Psoas muscle (tissue), 8 donors: ENCODE data around the gene PILRA. TPM values are rescaled to one million over a fixed set of nuclear protein-coding genes. Genes with fewer than 3 reads are reported as not detected.
A peak's percentile ranks its signal among the peaks of the same experiment; 100 is the strongest.
"Not testable (repeated sequence)": the region's sequence is repeated elsewhere in the genome, so short reads cannot be mapped to it uniquely, and the experiment has no call there.

ENCODE experiments used
- ATAC-seq, 4 donors: fragments of 200-7000 bp; cut with Tn5 transposase; one replicate each; pipeline ENCODE4 v1.9.1; 2020; ENCODE audit warnings: moderate library complexity in 3 of 4, mild to moderate bottlenecking in 2 of 4
- DNase-seq, 2 donors: peaks; one replicate each; pipeline ENCODE4 v3.0.0-alpha.2; 2020
- H3K27ac ChIP-seq: fragments of 200-600 bp; one replicate; pipeline ENCODE4 v1.8.0; 2022
- H3K27me3 ChIP-seq, 3 donors: fragments of 200-600 bp in 1 of 3; one replicate each; pipeline versions ENCODE4 v1.6.1 to v1.8.0; 2013 to 2022; ENCODE audit warnings: low read length in 2 of 3, mild to moderate bottlenecking in 2 of 3, moderate library complexity in 1 of 3; ENCODE audit not compliant: insufficient read depth in 3 of 3
- H3K36me3 ChIP-seq, 2 donors: fragments of 200-600 bp in 1 of 2; one replicate each; pipeline versions ENCODE4 v1.6.1 to v1.8.0; 2013 to 2022; ENCODE audit warnings: low read depth in 1 of 2, mild to moderate bottlenecking in 1 of 2, moderate library complexity in 1 of 2; ENCODE audit not compliant: insufficient read depth in 1 of 2
- H3K4me1 ChIP-seq: fragments of 200-600 bp; one replicate; pipeline ENCODE4 v1.8.0; 2022
- H3K4me3 ChIP-seq: fragments of 200-600 bp; one replicate; pipeline ENCODE4 v1.8.0; 2022; ENCODE audit warnings: mild to moderate bottlenecking
- H3K9me3 ChIP-seq: fragments of 200-600 bp; one replicate; pipeline ENCODE4 v1.8.0; 2022
- WGBS, 3 donors: extraction: QIAGEN DNeasy Blood & Tissue Kit; methylation state at CpG; one replicate each; pipeline versions ENCODE4 v1.1.6 to v1.1.7; 2013; 5-methylcytosine and 5-hydroxymethylcytosine counted together
- intact Hi-C, 2 donors: fragments of 100-400 bp; cut with DNase I; formaldehyde crosslinking; loops; one replicate each; pipeline versions ENCODE4 v1.11.0 to v1.14.2; 2022
- long read RNA-seq, 2 donors: library from polyadenylated mRNA; unstranded; transcript quantifications; one replicate each; pipeline ENCODE4 v2.0.0, GENCODE V29; 2021
- polyA plus RNA-seq, 3 donors: library from polyadenylated mRNA; stranded (reverse); fragments of 200-250 nt; gene quantifications; one replicate each; pipeline ENCODE4 v1.2.3, GENCODE V29; 2013
- total RNA-seq, 4 donors: library from RNA; stranded (reverse); fragmentation: NEBNext Ultra II Directional in 2 of 4; extraction: Animal tissue kit (Norgen Biotek cat#: 25700) in 2 of 4; gene quantifications; one replicate each; pipeline versions ENCODE4 v1.2.1 to v1.2.4, GENCODE V29; 2021 to 2023
- TF ChIP-seq, protein P1 (sequence below): fragments of 200-600 bp; IDR thresholded peaks from one replicate; pipeline ENCODE4 v1.8.0; 2022; ENCODE audit warnings: antibody characterized with exemption
- donor health status: healthy with polysubstance abuse.
- donor health status: DM: no; HTN: no; CAD: no; lungs with moderate emphysema.
- donor health status: Bipolar disorder and iron deficiency.
- donor health status: healthy.
- donor health status: DM: yes; HTN: yes; CAD: no.
- donor health status: DM: no; HTN: no; CAD: no.
- donor health status: DM: no; HTN: no; CAD: no.
- donor health status: DM: yes; HTN: yes; CAD: no.

Gene PILRA
- total RNA-seq (1 to 10 TPM; 2.1 to 2.7 (median 2.3) TPM), polyA plus RNA-seq (1 to 10 TPM in 2 of 3 donors, under 1 TPM in 1; 0.93 to 2.8 (median 1.6) TPM)
- long read RNA-seq, donor 1: 0 reads
- long read RNA-seq, donor 2, partial matches to known transcripts: 0 of 2 reads
- long read RNA-seq, donor 2, other reads (novel, unspliced or antisense): 1 of 2 reads

DNA sequence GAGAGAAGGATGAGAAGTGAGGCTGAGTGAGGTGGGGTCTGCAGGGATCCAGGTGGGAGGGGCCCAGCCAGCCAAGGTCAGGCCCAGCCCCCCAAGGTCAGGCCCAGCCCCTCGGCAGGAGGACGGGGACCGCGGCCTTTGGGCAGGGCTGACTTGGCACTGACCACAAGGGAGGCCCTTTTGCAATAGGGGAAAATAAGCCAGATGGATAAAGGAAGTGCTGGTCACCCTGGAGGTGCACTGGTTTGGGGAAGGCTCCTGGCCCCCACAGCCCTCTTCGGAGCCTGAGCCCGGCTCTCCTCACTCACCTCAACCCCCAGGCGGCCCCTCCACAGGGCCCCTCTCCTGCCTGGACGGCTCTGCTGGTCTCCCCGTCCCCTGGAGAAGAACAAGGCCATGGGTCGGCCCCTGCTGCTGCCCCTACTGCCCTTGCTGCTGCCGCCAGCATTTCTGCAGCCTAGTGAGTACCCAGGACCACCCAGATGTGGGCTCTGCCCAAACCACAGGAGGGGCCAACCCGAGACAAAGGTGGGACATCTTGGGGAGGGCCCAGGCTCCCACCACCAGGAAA lies at the start of gene PILRA:
PILRA (plus strand) TSS at position 227 of the 571 bp plus-strand sequence; CDS start at position 397, 170 bp downstream.
- DNase-seq: peak in 1 of 2 donors; percentile 56
- H3K36me3 ChIP-seq: peaks cover 0 to 13% of the 10 kb centered on the region in 2 donors
- 44 to 67% (median 47%) methylated on average over 11 to 12 of the region's 12 CpGs for WGBS, 3 donors
- H3K4me3 ChIP-seq: no peak within 1 kb of the TSS
- H3K27me3 ChIP-seq: no peaks in the 10 kb centered on the region
- peak within 1 kb of the TSS; percentile 9 for H3K27ac ChIP-seq
- TF ChIP-seq, protein P1, sequence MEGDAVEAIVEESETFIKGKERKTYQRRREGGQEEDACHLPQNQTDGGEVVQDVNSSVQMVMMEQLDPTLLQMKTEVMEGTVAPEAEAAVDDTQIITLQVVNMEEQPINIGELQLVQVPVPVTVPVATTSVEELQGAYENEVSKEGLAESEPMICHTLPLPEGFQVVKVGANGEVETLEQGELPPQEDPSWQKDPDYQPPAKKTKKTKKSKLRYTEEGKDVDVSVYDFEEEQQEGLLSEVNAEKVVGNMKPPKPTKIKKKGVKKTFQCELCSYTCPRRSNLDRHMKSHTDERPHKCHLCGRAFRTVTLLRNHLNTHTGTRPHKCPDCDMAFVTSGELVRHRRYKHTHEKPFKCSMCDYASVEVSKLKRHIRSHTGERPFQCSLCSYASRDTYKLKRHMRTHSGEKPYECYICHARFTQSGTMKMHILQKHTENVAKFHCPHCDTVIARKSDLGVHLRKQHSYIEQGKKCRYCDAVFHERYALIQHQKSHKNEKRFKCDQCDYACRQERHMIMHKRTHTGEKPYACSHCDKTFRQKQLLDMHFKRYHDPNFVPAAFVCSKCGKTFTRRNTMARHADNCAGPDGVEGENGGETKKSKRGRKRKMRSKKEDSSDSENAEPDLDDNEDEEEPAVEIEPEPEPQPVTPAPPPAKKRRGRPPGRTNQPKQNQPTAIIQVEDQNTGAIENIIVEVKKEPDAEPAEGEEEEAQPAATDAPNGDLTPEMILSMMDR: no peak
- ATAC-seq: peak in 3 of 4 donors; percentile 18 to 41 (median 23)
- no peaks in the 10 kb centered on the region for H3K9me3 ChIP-seq
- H3K4me1 ChIP-seq: no peaks in the 10 kb centered on the region
- intact Hi-C loops: no loop called here

DNA sequence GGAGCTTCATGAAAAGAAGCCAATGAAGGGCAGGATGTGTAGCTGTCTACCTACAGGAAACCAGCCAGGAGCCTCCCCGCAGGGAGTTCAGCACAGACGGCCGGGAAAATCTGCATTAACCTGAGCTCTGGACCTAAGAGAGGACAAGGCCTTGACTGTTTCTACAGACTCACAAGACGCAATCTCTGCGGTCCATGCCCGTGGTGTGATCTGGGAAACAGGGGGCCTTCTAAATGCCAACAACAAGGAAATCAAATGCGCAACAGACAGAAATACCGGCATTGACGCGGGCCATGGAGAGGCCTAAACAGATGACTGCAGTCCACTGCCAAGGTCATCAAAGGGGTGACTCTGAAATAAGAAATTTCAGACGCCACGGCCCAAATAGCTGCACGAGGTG lies 49.1 kb upstream of the PILRA start:
- H3K27me3 ChIP-seq, intact Hi-C loops, H3K4me1 ChIP-seq, ATAC-seq, H3K9me3 ChIP-seq, DNase-seq, H3K4me3 ChIP-seq, H3K27ac ChIP-seq: not testable (repeated sequence)
- 80 to 89% (median 85%) methylated on average over 8 to 11 of the region's 13 CpGs for WGBS, 3 donors
- H3K36me3 ChIP-seq: peaks cover 0 to 38% of the 10 kb centered on the region in 2 donors

DNA sequence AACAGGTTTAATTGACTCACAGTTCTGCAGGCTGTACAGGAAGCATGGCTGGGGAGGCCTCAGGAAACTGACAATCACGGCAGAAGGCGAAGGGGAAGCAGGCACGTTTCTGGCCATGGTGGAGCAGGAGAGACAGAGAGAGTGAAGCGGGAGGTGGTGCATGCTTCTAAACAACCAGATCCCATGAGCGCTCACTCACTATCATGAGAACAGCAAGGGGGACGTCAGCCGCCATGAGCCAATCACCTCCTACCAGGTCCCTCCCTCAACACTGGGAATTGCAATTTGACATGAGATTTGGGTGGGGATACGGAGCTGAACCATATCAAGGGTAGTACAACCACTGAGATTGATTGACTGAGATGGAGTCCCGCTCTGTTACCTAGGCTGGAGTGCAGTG lies 47.6 kb upstream of the PILRA start:
- H3K36me3 ChIP-seq: peaks cover 0 to 49% of the 10 kb centered on the region in 2 donors
- H3K27ac ChIP-seq, DNase-seq, H3K9me3 ChIP-seq, H3K4me1 ChIP-seq, H3K4me3 ChIP-seq, ATAC-seq, H3K27me3 ChIP-seq, intact Hi-C loops: not testable (repeated sequence)
- 85 to 89% (median 85%) methylated on average over 9 of the region's 9 CpGs for WGBS, 3 donors

DNA sequence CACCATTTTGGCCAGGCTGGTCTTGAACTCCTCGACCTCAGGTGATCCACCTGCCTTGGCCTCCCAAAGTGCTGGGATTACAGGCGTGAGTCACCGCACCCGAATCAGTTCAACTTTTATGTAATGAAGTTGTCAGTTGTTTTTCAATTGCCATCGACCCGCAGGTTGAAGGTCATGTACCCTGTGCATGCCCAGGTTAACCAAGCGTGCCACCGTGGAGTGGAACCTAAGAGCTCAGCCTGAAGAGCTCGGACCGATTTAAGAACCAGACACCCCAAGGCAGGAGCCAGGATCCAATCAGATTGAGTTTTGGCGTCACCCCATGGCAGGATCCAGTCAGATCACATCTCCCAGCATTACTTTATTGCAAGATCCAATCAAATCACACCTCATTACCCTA lies 46.4 kb upstream of the PILRA start:
- H3K9me3 ChIP-seq, H3K4me1 ChIP-seq, H3K27ac ChIP-seq, H3K4me3 ChIP-seq, DNase-seq, ATAC-seq, intact Hi-C loops, H3K27me3 ChIP-seq: not testable (repeated sequence)
- peaks cover 0 to 61% of the 10 kb centered on the region in 2 donors for H3K36me3 ChIP-seq
- WGBS, 3 donors: 94 to 97% (median 95%) methylated on average over 10 of the region's 11 CpGs

DNA sequence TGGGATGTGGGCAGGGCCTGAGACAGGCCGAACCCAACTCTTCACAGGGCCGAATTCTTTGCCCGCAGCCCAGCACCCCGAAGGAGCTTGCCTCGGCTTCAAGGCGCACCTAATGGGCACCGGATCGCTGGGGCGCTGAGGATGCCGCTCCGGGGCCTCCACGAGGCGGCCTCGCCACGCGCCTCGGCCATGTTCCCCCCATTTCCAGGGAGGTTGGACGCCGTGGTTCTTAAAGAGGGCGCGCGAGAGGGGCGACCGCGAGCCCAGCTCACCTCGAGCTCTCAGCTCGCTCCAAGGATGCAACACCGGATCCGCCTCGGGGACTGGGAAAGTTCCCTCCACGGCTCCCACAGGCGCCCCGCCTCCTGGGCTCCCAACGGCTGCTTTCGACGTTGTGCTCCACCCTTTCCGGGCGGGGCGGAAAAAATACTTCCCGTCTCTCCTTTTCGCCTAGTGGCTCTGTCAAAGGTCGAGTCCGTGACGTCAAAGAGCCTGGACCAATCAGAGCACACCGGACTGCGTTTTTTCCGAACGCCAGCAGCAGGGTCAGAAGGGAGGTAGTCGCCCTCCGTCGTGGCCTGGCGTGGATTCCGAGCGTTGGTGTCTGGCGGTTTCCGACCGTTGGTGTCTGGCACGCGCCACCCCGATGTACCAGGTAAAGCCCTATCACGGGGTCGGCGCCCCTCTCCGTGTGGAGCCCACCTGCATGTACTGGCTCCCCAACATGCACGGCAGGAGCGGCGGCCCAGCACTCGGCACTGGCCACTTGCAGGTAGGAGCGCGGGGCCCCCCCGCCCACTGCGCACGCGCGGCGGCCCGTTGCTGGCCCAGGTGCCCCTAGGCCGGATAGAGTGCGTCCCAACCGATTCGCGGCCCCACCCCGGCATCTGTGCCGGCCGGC lies 37.5 kb upstream of the PILRA start:
- WGBS, 3 donors: 0% methylated on average over 61 to 80 of the region's 85 CpGs
- H3K9me3 ChIP-seq, H3K27me3 ChIP-seq, intact Hi-C loops: not testable (repeated sequence)
- DNase-seq (peak; percentile 94 to 96), ATAC-seq (peak; percentile 99 to 100 (median 99))
- Histone ChIP-seq H3K27ac (peak overlapping the region; percentile 98), H3K4me3 (peak overlapping the region; percentile 93), H3K36me3 (peaks cover 0 to 43% of the 10 kb centered on the region in 2 donors), H3K4me1 (peaks cover 12% of the 10 kb centered on the region)

DNA sequence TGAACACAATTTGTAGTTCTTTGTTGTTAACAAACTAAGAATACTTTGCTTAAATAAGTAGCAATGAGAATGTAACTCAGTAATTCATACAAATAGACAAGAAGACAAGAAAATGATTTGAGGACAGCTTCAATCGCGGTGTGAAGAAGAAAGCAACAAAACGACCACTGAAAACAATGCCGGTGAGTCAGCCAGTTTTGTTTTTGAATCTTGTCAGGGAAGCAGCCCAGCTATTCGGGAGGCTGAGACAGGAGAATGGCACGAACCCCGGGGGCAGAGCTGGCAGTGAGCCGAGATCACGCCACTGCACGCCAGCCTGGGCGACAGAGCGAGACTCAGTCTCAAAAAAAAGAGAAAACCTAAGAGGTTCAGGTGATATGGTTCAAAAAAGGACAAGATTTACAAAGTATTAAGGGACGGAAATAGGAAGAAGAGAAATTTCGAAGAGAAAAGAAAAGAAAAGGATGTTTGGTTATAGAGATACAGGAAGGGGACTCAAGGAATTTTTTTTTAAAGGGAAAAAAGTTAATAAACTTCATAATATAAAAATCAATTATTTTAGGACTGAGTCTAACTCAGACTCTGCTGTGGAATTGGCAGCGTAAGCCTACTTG lies 35.1 kb upstream of the PILRA start:
- DNase-seq, H3K9me3 ChIP-seq, H3K4me3 ChIP-seq, ATAC-seq, intact Hi-C loops, H3K27me3 ChIP-seq: not testable (repeated sequence)
- H3K4me1 ChIP-seq: peaks cover 18% of the 10 kb centered on the region
- H3K36me3 ChIP-seq: peaks cover 0 to 46% of the 10 kb centered on the region in 2 donors
- H3K27ac ChIP-seq: peak overlapping the region; percentile 98
- WGBS, 3 donors: 82 to 87% (median 83%) methylated on average over 15 of the region's 15 CpGs

DNA sequence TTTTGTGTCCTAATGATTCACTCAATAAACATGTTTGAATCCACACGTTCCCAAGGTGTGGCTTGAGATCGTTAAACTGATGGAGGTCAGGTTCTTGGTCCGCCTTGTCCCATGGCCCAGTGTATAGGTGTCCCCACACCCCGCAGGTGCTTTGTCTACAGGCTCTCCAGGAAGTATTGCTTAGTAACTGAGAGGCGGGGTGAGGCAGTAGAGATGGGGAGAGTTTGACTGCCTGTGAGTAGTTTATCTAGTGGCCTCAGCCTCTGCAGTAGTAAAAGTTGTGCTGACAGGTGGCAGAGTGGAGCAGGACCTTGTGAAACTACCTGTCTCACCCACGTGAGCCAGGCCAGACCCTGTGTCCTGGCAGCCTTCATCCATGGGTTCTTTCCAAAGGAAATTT lies 32.0 kb upstream of the PILRA start:
- not testable (repeated sequence) for ATAC-seq, DNase-seq, H3K9me3 ChIP-seq, H3K4me3 ChIP-seq, H3K27me3 ChIP-seq
- Histone ChIP-seq H3K27ac (peak overlapping the region; percentile 36), H3K36me3 (peaks cover 0 to 66% of the 10 kb centered on the region in 2 donors), H3K4me1 (peaks cover 29% of the 10 kb centered on the region)
- intact Hi-C loops: loop anchor here (10.0 kb wide), 3 partner anchors 66 to 126 kb away; partner anchors contain the start of gene PVRIG (in 1 of the 2)
- 71 to 81% (median 80%) methylated on average over 6 of the region's 6 CpGs for WGBS, 3 donors
